Measurements from ENCODE around the gene GAGE12H. TPM values are rescaled to one million over a fixed set of nuclear protein-coding genes. Genes with fewer than 3 reads are reported as not detected.
"Not testable (repeated sequence)": the region's sequence is repeated elsewhere in the genome, so short reads cannot be mapped to it uniquely, and the experiment has no call there.

GAGE12H gene, protein sequence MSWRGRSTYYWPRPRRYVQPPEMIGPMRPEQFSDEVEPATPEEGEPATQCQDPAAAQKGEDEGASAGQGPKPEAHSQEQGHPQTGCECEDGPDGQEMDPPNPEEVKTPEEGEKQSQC
- total RNA-seq (2014; rRNA removed; shearing (Covaris generic)): not detected in 2 replicates

DNA sequence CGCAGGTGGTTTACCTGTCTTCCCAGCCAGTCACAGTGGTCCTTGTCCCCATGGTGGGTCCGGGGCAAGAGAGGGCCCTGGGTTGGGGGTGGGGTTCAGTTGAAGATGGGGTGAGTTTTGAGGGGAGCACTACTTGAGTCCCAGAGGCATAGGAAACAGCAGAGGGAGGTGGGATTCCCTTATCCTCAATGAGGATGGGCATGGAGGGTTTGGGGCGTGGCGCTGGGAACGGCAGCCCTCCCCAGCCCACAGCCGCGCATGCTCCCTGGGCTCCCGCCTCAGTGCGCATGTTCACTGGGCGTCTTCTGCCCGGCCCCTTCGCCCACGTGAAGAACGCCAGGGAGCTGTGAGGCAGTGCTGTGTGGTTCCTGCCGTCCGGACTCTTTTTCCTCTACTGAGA lies at the start of gene GAGE12H:
GAGE12H (plus strand) TSS at position 301 of the 400 bp plus-strand sequence. CDS start 1,155 bp downstream, outside the sequence.
- in situ Hi-C loops (cut with HindIII; ENCODE audit: low sequenced_read_pairs); DNase-seq (ENCODE audit: low spot score): not testable (repeated sequence)

GRCh38 chrX:49531877-49532276 lies 47.9 kb upstream of the GAGE12H start, which contains the start of gene GAGE12C:
GAGE12C (plus strand) TSS chrX:49532177; CDS start chrX:49533332, 1,155 bp downstream.
- in situ Hi-C loops (cut with HindIII; ENCODE audit: low sequenced_read_pairs); DNase-seq (ENCODE audit: low spot score): not testable (repeated sequence)

DNA sequence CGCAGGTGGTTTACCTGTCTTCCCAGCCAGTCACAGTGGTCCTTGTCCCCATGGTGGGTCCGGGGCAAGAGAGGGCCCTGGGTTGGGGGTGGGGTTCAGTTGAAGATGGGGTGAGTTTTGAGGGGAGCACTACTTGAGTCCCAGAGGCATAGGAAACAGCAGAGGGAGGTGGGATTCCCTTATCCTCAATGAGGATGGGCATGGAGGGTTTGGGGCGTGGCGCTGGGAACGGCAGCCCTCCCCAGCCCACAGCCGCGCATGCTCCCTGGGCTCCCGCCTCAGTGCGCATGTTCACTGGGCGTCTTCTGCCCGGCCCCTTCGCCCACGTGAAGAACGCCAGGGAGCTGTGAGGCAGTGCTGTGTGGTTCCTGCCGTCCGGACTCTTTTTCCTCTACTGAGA lies 38.3 kb upstream of the GAGE12H start, which contains the start of gene GAGE12D:
GAGE12D (plus strand) TSS at position 301 of the 400 bp plus-strand sequence. CDS start 1,155 bp downstream, outside the sequence.
- in situ Hi-C loops (cut with HindIII; ENCODE audit: low sequenced_read_pairs); DNase-seq (ENCODE audit: low spot score): not testable (repeated sequence)

DNA sequence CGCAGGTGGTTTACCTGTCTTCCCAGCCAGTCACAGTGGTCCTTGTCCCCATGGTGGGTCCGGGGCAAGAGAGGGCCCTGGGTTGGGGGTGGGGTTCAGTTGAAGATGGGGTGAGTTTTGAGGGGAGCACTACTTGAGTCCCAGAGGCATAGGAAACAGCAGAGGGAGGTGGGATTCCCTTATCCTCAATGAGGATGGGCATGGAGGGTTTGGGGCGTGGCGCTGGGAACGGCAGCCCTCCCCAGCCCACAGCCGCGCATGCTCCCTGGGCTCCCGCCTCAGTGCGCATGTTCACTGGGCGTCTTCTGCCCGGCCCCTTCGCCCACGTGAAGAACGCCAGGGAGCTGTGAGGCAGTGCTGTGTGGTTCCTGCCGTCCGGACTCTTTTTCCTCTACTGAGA lies 28.8 kb upstream of the GAGE12H start, which contains the start of gene GAGE12E:
GAGE12E (plus strand) TSS at position 301 of the 400 bp plus-strand sequence. CDS start 1,155 bp downstream, outside the sequence.
- in situ Hi-C loops (cut with HindIII; ENCODE audit: low sequenced_read_pairs); DNase-seq (ENCODE audit: low spot score): not testable (repeated sequence)

DNA sequence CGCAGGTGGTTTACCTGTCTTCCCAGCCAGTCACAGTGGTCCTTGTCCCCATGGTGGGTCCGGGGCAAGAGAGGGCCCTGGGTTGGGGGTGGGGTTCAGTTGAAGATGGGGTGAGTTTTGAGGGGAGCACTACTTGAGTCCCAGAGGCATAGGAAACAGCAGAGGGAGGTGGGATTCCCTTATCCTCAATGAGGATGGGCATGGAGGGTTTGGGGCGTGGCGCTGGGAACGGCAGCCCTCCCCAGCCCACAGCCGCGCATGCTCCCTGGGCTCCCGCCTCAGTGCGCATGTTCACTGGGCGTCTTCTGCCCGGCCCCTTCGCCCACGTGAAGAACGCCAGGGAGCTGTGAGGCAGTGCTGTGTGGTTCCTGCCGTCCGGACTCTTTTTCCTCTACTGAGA lies 19.2 kb upstream of the GAGE12H start, which contains the start of gene GAGE12F:
GAGE12F (plus strand) TSS at position 301 of the 400 bp plus-strand sequence. CDS start 1,155 bp downstream, outside the sequence.
- DNase-seq (ENCODE audit: low spot score); in situ Hi-C loops (cut with HindIII; ENCODE audit: low sequenced_read_pairs): not testable (repeated sequence)

DNA sequence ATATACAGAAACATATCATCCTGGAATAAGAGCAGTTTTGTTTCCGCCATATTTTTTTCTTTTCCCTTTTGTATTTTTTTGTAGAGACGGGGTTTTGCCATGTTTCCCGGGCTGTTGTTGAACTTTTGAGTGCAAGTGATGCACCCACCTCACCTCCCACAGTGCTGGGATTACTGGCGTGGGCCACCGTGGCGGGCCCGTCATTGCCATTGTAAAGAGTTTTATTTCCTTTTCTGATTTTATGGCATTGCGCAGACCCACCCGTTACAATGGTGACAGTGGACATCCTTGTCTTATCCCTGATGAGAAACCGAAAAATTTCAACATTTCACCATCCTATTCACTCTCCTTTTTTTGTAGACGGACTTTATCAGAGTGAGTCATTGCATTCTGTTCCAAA lies 11.0 kb upstream of the GAGE12H start:
- in situ Hi-C loops (cut with HindIII; ENCODE audit: low sequenced_read_pairs); DNase-seq (ENCODE audit: low spot score): not testable (repeated sequence)

- in situ Hi-C loops (cut with HindIII; ENCODE audit: low sequenced_read_pairs); DNase-seq (ENCODE audit: low spot score): not testable (repeated sequence)
Measured at GRCh38 chrX:49569152-49569551, 10.6 kb upstream of the GAGE12H start.

DNA sequence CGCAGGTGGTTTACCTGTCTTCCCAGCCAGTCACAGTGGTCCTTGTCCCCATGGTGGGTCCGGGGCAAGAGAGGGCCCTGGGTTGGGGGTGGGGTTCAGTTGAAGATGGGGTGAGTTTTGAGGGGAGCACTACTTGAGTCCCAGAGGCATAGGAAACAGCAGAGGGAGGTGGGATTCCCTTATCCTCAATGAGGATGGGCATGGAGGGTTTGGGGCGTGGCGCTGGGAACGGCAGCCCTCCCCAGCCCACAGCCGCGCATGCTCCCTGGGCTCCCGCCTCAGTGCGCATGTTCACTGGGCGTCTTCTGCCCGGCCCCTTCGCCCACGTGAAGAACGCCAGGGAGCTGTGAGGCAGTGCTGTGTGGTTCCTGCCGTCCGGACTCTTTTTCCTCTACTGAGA lies 9.6 kb upstream of the GAGE12H start, which contains the start of gene GAGE12G:
GAGE12G (plus strand) TSS at position 301 of the 400 bp plus-strand sequence. CDS start 1,155 bp downstream, outside the sequence.
- in situ Hi-C loops (cut with HindIII; ENCODE audit: low sequenced_read_pairs); DNase-seq (ENCODE audit: low spot score): not testable (repeated sequence)

DNA sequence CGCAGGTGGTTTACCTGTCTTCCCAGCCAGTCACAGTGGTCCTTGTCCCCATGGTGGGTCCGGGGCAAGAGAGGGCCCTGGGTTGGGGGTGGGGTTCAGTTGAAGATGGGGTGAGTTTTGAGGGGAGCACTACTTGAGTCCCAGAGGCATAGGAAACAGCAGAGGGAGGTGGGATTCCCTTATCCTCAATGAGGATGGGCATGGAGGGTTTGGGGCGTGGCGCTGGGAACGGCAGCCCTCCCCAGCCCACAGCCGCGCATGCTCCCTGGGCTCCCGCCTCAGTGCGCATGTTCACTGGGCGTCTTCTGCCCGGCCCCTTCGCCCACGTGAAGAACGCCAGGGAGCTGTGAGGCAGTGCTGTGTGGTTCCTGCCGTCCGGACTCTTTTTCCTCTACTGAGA lies 9.4 kb downstream of the GAGE12H start, which contains the start of gene GAGE2A:
GAGE2A (plus strand) TSS at position 301 of the 400 bp plus-strand sequence. CDS start 1,155 bp downstream, outside the sequence.
- DNase-seq (ENCODE audit: low spot score): not testable (repeated sequence)

DNA sequence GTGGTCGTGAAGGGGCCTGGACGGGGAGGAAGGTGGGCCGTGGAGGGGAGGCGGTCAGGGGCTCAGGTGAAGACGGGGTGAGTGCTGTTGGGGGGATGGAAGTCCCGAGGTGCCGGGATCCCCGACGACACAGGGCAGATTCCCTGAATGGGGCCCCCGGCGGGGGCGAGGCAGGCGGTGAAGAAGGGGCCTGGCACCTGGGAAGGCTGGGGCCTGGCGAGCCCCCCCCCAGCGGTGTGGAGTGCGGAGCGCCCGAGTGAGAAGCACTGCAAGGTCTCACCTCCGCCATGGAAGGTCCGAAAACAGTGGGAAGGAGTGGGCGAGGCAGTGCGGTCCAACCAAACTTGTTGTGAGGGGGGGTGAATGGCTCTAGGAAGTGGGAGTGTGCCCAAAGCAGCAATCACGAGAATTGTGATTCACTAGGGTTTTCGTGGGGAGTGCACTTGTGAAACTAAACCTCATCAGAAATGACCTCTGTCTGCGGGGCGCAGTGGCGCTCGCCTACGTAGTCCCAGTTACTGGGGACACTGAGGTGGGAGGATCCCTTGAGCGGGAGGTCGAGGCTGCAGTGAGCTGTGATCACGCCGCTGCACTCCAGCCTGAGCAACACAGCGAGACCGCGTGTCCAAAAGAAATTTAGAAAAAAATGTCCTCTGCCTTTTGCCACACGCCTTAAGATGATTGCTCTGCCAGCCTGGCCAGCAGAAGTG lies 10.2 kb downstream of the GAGE12H start:
- in situ Hi-C loops (cut with HindIII; ENCODE audit: low sequenced_read_pairs); DNase-seq (ENCODE audit: low spot score): not testable (repeated sequence)

More for the DNA sequence above, 9.4 kb downstream of the GAGE12H start, which contains the start of gene GAGE2A:
- in situ Hi-C loops (cut with HindIII; ENCODE audit: low sequenced_read_pairs): not testable (repeated sequence)

DNA sequence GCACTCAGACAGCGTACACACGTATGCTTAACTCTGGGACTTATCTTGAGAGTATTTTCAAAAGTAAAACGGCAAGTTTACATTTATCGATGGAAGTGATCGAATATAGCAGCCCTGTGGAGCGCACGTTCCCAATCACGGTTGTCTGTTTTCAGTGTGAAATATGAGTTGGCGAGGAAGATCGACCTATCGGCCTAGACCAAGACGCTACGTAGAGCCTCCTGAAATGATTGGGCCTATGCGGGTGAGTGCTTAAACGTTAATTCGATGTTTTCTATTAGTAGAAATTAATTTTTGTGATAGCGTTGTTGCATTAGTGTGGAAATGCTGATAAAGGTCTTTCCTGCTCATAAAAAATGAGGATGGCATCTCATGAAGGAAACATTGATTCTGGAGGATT lies 10.7 kb downstream of the GAGE12H start:
- DNase-seq (ENCODE audit: low spot score); in situ Hi-C loops (cut with HindIII; ENCODE audit: low sequenced_read_pairs): not testable (repeated sequence)

GRCh38 chrX:49598720-49599119 lies 19.0 kb downstream of the GAGE12H start, which contains the start of gene GAGE1:
GAGE1 (plus strand) TSS chrX:49599020; CDS start chrX:49600175, 1,155 bp downstream.
- DNase-seq (ENCODE audit: low spot score): not testable (repeated sequence)

GRCh38 chrX:49610718-49611310 lies 31.1 kb downstream of the GAGE12H start:
- no peak for DNase-seq (ENCODE audit: low spot score)
- in situ Hi-C loops (cut with HindIII; ENCODE audit: low sequenced_read_pairs): no loop called here

More at GRCh38 chrX:49598720-49599119, 19.0 kb downstream of the GAGE12H start, which contains the start of gene GAGE1:
- in situ Hi-C loops (cut with HindIII; ENCODE audit: low sequenced_read_pairs): not testable (repeated sequence)

DNA sequence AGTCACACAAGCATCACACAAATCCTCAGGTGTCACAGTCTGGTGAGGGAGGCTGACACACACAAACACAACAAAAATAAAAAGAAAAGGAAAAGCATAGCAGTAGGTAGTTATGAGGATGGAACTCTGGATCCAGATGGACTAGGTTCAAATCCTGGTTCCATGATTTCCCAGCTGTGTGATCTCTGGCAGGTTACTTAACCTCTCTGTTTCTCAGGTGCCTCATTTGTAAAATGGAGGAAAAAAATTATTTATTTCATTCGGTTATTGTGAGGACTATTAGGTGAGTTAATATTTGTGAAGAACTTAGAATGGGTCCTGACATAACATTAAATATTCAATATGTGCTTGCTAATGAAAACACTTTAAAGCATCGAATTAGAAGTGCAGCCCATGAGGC lies 38.8 kb downstream of the GAGE12H start:
- no peak for DNase-seq (ENCODE audit: low spot score)
- in situ Hi-C loops (cut with HindIII; ENCODE audit: low sequenced_read_pairs): no loop called here

GRCh38 chrX:49627086-49627777 lies 47.5 kb downstream of the GAGE12H start:
- in situ Hi-C loops (cut with HindIII; ENCODE audit: low sequenced_read_pairs): no loop called here
- peak; percentile 70 for DNase-seq (ENCODE audit: low spot score)
